Heart left ventricle (tissue), 13 donors: ENCODE data around the gene IFNA7.

ENCODE experiments used
- POLR2A ChIP-seq, 2 donors: fragments of 450-650 bp; IDR thresholded peaks; one replicate each; pipeline ENCODE4 v1.6.1; 2017; ENCODE audit warnings: antibody characterized with exemption in 2 of 2, mild to moderate bottlenecking in 2 of 2, moderate library complexity in 2 of 2
- TF ChIP-seq, protein P1 (sequence below), 12 donors: fragments of 200-600 bp; sonication (generic) in 4 of 12; IDR thresholded peaks; one replicate each; pipeline versions ENCODE4 v1.5.0 to v1.8.0; 2018 to 2022; ENCODE audit warnings: antibody characterized with exemption in 12 of 12, mild to moderate bottlenecking in 5 of 12
- donor health status: ischemic (EF 13 %, LVEDD 7.1; RV severe dilation, severe dysfunction).
- donor health status: DM: no; HTN: yes; CAD: no.
- donor health status: DM: no; HTN: no; CAD: no.
- donor health status: ischemic (EF 25% LVEDD 6.9; RV normal size, moderate dysfunction).
- donor health status: ischemic (EF 25% LVEDD 5.7; RV mildly dilated, moderate dysfunction).
- donor health status: ischemic (EF 35%, LVEDD 5.7; RV mildly dilated, moderate dysfunction).
- donor health status: nonischemic (EF 11% LVEDD 7.7; RV severe dilation, severe dysfunction).
- donor health status: DM: yes; HTN: yes; CAD: no.
- donor health status: PGD.
- donor health status: ischemic (EF 29% LVEDD 5.4; RV normal size, mild dysfunction).
- donor health status: nonischemic (EF 23%, LVEDD 6.1; RV moderate dilation, normal function).

DNA sequence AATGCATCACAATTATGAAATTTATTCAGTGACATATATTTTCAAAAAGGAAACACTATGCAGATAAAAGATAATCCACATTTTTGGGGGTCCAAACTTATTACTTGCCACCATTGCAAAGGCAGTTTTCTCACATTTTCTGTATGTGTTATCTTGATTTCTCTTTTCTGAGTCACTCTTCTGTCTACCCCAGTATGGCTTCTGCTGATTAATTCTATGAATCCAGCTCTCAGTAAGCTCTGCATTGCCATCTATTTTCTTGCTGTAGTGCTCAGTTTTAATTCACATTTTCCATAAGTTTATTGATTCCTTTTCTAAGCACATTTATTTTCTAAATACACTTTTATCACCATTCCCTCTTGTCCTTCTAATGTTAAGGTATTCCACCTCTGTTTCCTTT, 3.2 kb upstream of the IFNA7 start:
- TF ChIP-seq, protein P1, sequence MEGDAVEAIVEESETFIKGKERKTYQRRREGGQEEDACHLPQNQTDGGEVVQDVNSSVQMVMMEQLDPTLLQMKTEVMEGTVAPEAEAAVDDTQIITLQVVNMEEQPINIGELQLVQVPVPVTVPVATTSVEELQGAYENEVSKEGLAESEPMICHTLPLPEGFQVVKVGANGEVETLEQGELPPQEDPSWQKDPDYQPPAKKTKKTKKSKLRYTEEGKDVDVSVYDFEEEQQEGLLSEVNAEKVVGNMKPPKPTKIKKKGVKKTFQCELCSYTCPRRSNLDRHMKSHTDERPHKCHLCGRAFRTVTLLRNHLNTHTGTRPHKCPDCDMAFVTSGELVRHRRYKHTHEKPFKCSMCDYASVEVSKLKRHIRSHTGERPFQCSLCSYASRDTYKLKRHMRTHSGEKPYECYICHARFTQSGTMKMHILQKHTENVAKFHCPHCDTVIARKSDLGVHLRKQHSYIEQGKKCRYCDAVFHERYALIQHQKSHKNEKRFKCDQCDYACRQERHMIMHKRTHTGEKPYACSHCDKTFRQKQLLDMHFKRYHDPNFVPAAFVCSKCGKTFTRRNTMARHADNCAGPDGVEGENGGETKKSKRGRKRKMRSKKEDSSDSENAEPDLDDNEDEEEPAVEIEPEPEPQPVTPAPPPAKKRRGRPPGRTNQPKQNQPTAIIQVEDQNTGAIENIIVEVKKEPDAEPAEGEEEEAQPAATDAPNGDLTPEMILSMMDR (IDR thresholded peaks at IDR 0.05), result no peak
- TF ChIP-seq POLR2A (IDR thresholded peaks at IDR 0.05), result no peak
